ENCODE results near the gene NCKAP5. TPM values are rescaled to one million over a fixed set of nuclear protein-coding genes. Genes with fewer than 3 reads are reported as not detected.

The NCKAP5 gene
- total and polyA plus RNA-seq, 2 experiments from 2014 or later = 0.65 to 0.86 TPM

DNA sequence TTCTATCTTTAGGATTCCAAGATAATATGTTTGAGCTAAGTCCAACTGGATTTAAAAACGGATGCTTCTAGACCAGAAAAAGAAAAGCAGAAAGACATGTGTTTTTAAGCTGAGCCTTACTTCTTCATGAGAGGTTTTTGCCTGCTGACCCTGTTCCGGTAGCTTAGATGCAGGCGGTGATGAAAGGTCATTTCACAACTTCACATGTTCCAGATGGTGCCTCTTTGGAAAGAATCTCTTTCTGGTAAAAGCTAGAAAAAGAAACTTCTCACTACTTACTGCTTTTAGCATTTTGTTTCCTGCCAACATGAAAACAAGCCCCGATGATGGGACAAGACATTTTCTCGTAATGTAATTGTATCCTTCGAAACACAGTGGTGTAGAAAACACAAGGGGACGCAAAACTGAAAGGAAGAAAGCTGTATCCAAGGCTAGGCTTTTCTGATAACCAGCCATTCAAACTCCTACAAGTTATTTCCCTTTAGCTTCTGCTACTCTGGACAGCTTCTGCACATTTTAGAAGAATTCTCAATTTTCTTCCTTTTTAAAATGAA lies 490.9 kb downstream of the NCKAP5 start:
- Histone ChIP-seq H3K4me3 (no peak overlapping the region), H3K9me3 (ENCODE audit: low read depth) (no peaks in the 10 kb centered on the region), H3K27ac (no peak overlapping the region), H3K9me2 (ENCODE audit: insufficient read depth) (no peaks in the 10 kb centered on the region), H3K4me2 (ENCODE audit: unreplicated experiment) (no peak overlapping the region), H3K79me2 (ENCODE audit: insufficient read depth) (no peaks in the 10 kb centered on the region), H3K4me1 (ENCODE audit: insufficient read depth) (no peaks in the 10 kb centered on the region), H3K27me3 (replicated peaks; ENCODE audit: insufficient read depth) (no peaks in the 10 kb centered on the region), H3K36me3 (ENCODE audit: low read depth) (no peaks in the 10 kb centered on the region), H3K9ac (no peak overlapping the region), H3F3A (ENCODE audit: insufficient read depth) (no peaks in the 10 kb centered on the region), H2AFZ (no peak overlapping the region), H4K20me1 (ENCODE audit: insufficient read depth) (no peaks in the 10 kb centered on the region)
- peak; percentile 14 for DNase-seq
- in situ Hi-C loops (cut with MboI) = no loop called here
- no peak for TF ChIP-seq EZH2 (IDR thresholded peaks at IDR 0.05; ENCODE audit: insufficient read depth, poor library complexity, severe bottlenecking)
- TF ChIP-seq EZH2phosphoT487 (IDR thresholded peaks at IDR 0.05; ENCODE audit: insufficient read depth, low read depth) = no peak
- WGBS, 2 experiments (ENCODE audit: low coverage in 1 of 2, low lambda C conversion rate in 2 of 2, missing lambda C conversion rate in 2 of 2) = 4 to 12% methylated on average over 7 of the region's 7 CpGs

- Histone ChIP-seq H3F3A (ENCODE audit: insufficient read depth) (no peaks in the 10 kb centered on the region), H3K4me1 (ENCODE audit: insufficient read depth) (no peaks in the 10 kb centered on the region), H2AFZ (no peak overlapping the region), H3K4me2 (ENCODE audit: unreplicated experiment) (no peak overlapping the region), H3K4me3 (no peak overlapping the region), H3K9ac (no peak overlapping the region), H3K27ac (no peak overlapping the region), H3K27me3 (replicated peaks; ENCODE audit: insufficient read depth) (no peaks in the 10 kb centered on the region), H3K9me2 (ENCODE audit: insufficient read depth) (no peaks in the 10 kb centered on the region), H3K9me3 (ENCODE audit: low read depth) (no peaks in the 10 kb centered on the region), H3K36me3 (ENCODE audit: low read depth) (no peaks in the 10 kb centered on the region), H4K20me1 (ENCODE audit: insufficient read depth) (no peaks in the 10 kb centered on the region), H3K79me2 (ENCODE audit: insufficient read depth) (no peaks in the 10 kb centered on the region)
- in situ Hi-C loops (cut with MboI) = no loop called here
- no peak for TF ChIP-seq EZH2phosphoT487 (IDR thresholded peaks at IDR 0.05; ENCODE audit: insufficient read depth, low read depth)
- no peak for TF ChIP-seq EZH2 (IDR thresholded peaks at IDR 0.05; ENCODE audit: insufficient read depth, poor library complexity, severe bottlenecking)
- 35 to 37% methylated on average over 5 of the region's 5 CpGs for WGBS, 2 experiments (ENCODE audit: low coverage in 1 of 2, low lambda C conversion rate in 2 of 2, missing lambda C conversion rate in 2 of 2)
- DNase-seq = no peak
Observed at GRCh38 chr2:133072837-133073694, 495.2 kb downstream of the NCKAP5 start.

GRCh38 chr2:133063775-133064174 lies 504.5 kb downstream of the NCKAP5 start:
- no peaks in the 10 kb centered on the region for H3F3A ChIP-seq (ENCODE audit: insufficient read depth)
- H2AFZ ChIP-seq = no peak overlapping the region
- no peaks in the 10 kb centered on the region for H4K20me1 ChIP-seq (ENCODE audit: insufficient read depth)
- no peak overlapping the region for H3K4me3 ChIP-seq
- in situ Hi-C loops (cut with MboI) = no loop called here
- WGBS, 2 experiments (ENCODE audit: low coverage in 1 of 2, low lambda C conversion rate in 2 of 2, missing lambda C conversion rate in 2 of 2) = 20 to 21% methylated on average over 4 of the region's 4 CpGs
- H3K4me2 ChIP-seq (ENCODE audit: unreplicated experiment) = no peak overlapping the region
- H3K27me3 ChIP-seq (replicated peaks; ENCODE audit: insufficient read depth) = no peaks in the 10 kb centered on the region
- H3K79me2 ChIP-seq (ENCODE audit: insufficient read depth) = no peaks in the 10 kb centered on the region
- no peak overlapping the region for H3K27ac ChIP-seq
- H3K9me3 ChIP-seq (ENCODE audit: low read depth) = no peaks in the 10 kb centered on the region
- TF ChIP-seq EZH2 (IDR thresholded peaks at IDR 0.05; ENCODE audit: insufficient read depth, poor library complexity, severe bottlenecking) (no peak), EZH2phosphoT487 (IDR thresholded peaks at IDR 0.05; ENCODE audit: insufficient read depth, low read depth) (no peak)
- DNase-seq = peak; percentile 30
- H3K9ac ChIP-seq = no peak overlapping the region
- H3K4me1 ChIP-seq (ENCODE audit: insufficient read depth) = no peaks in the 10 kb centered on the region
- no peaks in the 10 kb centered on the region for H3K36me3 ChIP-seq (ENCODE audit: low read depth)
- H3K9me2 ChIP-seq (ENCODE audit: insufficient read depth) = no peaks in the 10 kb centered on the region

DNA sequence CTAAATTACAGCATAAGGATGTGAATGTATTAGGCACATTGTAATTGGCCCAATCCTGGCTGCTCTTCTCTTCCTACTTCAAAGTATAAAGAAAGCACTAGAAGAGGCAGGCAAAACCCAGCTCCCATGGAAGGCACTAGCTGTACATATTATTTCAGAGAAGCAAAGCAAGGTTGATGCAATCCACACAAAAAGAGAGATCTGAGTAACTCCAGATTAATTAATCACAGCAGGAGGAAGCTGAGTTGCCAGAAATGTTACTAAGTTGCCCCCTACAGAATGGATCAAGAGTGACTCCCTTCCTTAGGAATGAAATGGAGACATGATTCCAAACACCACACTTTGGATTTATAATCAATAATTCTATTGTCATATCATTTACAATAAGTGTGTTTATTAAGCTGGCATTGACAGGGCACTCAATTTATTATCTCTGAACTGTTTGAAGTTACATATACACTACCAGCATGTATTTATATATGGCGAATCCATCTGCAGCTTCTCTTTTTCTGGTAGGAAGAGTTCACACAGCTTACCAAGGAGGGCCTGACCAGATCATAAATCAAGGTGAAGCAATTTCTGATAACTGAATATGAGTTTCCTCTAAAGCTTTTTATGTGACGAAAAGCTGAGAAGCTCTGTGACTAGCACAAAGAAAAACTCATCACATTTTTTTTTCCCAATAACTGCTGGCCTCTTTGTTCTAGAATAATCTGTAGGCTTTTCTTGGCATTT lies 505.2 kb downstream of the NCKAP5 start:
- 60 to 77% methylated on average over 2 of the region's 2 CpGs for WGBS, 2 experiments (ENCODE audit: low coverage in 1 of 2, low lambda C conversion rate in 2 of 2, missing lambda C conversion rate in 2 of 2)
- in situ Hi-C loops (cut with MboI) = no loop called here
- Histone ChIP-seq H3K36me3 (ENCODE audit: low read depth) (no peaks in the 10 kb centered on the region), H3K4me3 (no peak overlapping the region), H2AFZ (no peak overlapping the region), H3K9me3 (ENCODE audit: low read depth) (no peaks in the 10 kb centered on the region), H3F3A (ENCODE audit: insufficient read depth) (no peaks in the 10 kb centered on the region), H3K27me3 (replicated peaks; ENCODE audit: insufficient read depth) (no peaks in the 10 kb centered on the region), H3K4me2 (ENCODE audit: unreplicated experiment) (no peak overlapping the region), H3K27ac (no peak overlapping the region), H3K9ac (no peak overlapping the region), H3K4me1 (ENCODE audit: insufficient read depth) (no peaks in the 10 kb centered on the region), H3K9me2 (ENCODE audit: insufficient read depth) (no peaks in the 10 kb centered on the region), H3K79me2 (ENCODE audit: insufficient read depth) (no peaks in the 10 kb centered on the region), H4K20me1 (ENCODE audit: insufficient read depth) (no peaks in the 10 kb centered on the region)
- no peak for TF ChIP-seq EZH2 (IDR thresholded peaks at IDR 0.05; ENCODE audit: insufficient read depth, poor library complexity, severe bottlenecking)
- DNase-seq = peak; percentile 4

Measured in GM23248 (cell line).